HG02763 (cell line): Measurements from ENCODE around the gene TEX2.
"Not testable (repeated sequence)": the region's sequence is repeated elsewhere in the genome, so short reads cannot be mapped to it uniquely, and the experiment has no call there.

Experiments
- ATAC-seq: cut with Tn5 transposase; IDR thresholded peaks from one replicate; pipeline ENCODE4 v1.9.1; 2021; ENCODE audit warnings: mild to moderate bottlenecking, moderate library complexity; ENCODE audit not compliant: unreplicated experiment

The TEX2 gene

DNA sequence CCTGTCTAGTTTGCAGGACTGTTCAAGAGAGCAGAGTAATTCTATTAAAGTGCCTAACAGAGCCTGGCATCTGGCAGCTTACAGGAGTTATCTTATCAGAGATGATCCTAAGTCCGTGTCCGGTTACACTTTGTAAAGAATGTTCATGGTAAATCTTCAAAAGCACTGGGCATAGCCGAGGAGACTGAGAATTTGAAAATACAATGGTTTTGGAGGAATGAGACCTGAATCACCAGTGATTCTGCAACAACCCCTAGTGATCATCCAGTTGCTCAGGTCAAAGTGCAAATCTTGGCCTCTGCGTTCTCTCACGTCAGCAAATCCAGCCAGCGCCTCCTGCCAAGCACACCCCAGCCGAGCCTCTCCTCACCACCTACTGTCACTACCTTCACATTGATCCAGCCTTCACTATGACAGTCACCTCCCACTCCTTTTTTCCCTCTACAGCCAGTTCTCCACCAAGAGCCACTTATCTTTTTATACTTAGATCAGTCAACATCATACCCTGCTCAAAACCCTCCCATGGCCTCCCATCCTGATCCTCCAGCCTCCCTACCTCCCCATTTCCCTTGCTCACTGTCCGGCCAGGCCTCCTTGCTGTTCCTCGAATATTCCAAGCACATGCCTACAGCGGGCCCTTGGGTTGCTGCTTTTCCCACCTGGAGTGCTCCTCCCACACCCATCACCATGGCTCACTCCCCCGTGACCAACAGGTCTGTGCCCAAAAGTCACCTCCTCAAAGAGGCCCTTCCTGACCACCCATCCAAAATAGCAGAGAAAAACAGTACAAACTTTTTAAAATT lies 75.8 kb downstream of the TEX2 start:
- ATAC-seq: no peak

- ATAC-seq: no peak
Measured at GRCh38 chr17:64186171-64187092, 76.6 kb downstream of the TEX2 start.

GRCh38 chr17:64185557-64185956 lies 77.5 kb downstream of the TEX2 start:
- not testable (repeated sequence) for ATAC-seq

GRCh38 chr17:64185101-64185500 lies 78.0 kb downstream of the TEX2 start:
- no peak for ATAC-seq

DNA sequence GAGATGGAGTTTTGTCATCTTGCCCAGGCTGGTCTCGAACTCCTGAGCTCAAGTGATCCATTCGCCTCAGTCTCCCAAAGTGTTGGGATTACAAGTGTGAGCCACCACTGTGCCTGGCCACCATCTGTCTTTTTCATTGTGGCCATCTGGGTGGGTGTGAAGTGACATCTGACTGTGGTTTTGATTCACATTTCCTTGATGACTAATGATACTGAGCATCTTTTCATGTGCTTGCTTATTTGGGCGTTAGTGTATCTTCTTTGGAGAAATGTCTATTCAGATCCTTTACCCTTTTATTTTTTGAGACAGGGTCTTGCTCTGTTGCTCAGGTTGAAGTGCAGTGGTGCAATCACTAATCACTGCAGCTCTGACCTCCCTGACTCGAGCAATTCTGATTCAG lies 79.2 kb downstream of the TEX2 start:
- no peak for ATAC-seq

- ATAC-seq: no peak
Measured at GRCh38 chr17:64182325-64183012, 80.6 kb downstream of the TEX2 start.

GRCh38 chr17:64180089-64181073 lies 82.7 kb downstream of the TEX2 start:
- ATAC-seq: no peak

DNA sequence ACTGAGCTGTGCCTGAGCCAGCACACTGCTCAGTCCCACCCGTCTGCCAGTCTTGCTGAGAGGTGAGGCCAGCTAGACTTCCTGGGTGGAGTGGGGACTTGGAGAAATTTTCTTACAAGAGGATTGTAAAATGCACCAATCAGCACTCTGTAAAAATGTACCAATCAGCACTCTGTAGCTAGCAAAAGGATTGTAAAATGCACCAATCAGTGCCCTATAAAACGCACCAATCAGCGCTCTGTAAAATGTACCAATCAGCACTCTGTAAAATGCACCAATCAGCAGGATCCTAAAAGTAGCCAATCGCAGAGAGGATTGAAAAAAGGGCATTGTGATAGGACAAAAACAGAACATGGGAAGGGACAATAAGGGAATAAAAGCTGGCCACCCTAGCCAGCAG lies 84.0 kb downstream of the TEX2 start:
- ATAC-seq: not testable (repeated sequence)

GRCh38 chr17:64178011-64178825 lies 84.8 kb downstream of the TEX2 start:
- ATAC-seq: no peak

DNA sequence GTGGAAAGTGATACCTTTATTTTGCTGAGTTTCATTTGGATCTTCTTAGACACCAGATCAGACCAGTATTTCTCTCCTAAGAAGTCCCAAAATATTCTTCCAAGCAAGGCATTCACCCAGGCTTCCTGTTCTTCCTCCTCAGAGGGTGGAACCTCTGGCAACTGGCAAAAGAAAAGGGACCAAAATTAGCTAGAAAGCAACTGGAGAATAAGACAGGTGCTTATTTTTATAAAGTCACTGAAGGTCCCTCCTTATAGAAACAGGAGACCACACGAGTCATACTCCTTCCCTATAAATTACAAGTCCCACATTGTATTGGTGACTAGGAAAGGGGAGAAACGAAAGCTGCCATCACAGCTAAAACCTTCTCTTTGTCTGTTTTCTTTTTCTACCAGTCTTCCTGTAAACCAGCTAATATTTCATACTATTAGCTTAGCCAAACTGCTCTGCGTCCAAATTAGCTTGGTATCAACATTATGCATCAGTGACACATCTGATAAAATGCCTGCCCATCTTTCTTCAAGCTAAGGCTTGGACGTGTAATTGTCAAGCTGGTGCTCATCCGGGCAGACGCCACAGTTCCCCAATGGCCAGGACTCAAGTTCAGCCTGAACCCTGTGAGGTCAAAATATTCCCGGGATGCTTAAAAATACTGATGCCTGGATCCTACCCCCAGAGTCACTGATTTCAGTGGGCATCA lies 85.6 kb downstream of the TEX2 start:
- no peak for ATAC-seq

DNA sequence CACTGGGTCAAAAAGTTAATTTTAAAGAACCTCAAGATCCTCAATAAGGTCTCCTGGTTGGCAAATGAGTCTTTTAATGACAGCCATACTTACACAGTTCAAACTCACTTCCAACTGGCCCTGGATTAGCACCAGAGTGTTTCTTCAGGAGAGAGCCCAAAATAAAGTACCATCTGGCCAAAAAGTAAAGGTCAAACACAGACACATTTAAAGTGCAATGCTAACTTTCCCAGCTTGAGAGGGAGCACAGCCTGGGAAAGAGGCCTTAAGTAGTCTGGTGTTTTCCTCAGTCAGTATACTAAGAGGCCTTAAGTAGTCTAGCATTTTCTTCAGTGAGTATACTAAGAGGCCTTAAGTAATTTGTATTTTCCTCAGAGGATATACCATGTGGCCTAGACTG lies 86.5 kb downstream of the TEX2 start:
- ATAC-seq: no peak

- ATAC-seq: no peak
Measured at GRCh38 chr17:64174686-64175456, 88.2 kb downstream of the TEX2 start.

DNA sequence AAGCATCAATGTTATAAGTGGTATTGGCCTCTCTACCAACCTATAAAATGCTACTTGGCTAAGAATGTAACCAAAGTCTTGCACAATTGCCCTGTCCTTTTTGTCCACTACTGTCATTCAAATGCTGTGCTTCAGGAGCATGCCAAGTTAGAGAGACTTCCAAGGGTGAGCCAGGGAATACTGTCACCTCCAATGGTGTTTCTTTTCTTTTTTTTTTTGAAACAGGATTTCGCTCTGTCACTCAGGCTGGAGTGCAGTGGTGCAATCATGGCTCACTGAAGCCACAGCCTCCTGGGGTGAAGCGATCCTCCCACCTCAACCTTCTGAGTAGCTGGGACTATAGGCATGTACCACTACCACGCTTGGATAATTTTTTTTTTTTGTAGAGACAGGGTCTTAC lies 89.4 kb downstream of the TEX2 start:
- no peak for ATAC-seq

GRCh38 chr17:64172510-64172909 lies 90.5 kb downstream of the TEX2 start:
- ATAC-seq: no peak

DNA sequence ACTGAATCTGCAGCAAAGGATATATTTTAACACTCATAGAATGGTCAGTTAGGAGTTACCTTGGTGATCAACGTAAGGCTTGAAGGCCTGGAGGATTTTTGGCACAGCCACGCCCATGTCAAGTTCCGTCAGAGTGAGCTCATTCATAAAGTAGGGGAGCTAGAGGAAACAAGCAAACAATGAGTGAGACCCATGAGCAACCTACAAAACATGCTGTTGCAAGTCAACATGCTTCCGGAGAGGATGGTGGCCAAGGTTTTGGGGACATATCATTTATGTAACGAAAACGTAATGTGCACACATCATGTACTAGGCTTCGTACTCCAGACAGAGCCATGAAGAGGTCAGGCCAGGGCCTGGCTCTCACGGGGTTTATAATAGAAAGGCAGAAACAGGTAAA lies 92.0 kb downstream of the TEX2 start:
- ATAC-seq: no peak

- ATAC-seq: no peak
Measured at GRCh38 chr17:64170286-64170685, 92.8 kb downstream of the TEX2 start.

GRCh38 chr17:64167666-64168065 lies 95.4 kb downstream of the TEX2 start:
- ATAC-seq: not testable (repeated sequence)

GRCh38 chr17:64166876-64167275 lies 96.2 kb downstream of the TEX2 start:
- ATAC-seq: no peak
